H1 (cell line): ENCODE results near the gene DHRS13. TPM values are rescaled to one million over a fixed set of nuclear protein-coding genes. Genes with fewer than 3 reads are reported as not detected.

Experiments used
- CTCF ChIA-PET: fragments of 300-600 bp; sonication (Branson Sonifier 250); formaldehyde crosslinking; loops from one replicate; lab custom pipeline; 2021; ENCODE audit not compliant: partially characterized antibody; lab: Charles Lee
- POLR2A ChIA-PET: fragments of 300-600 bp; sonication (Branson Sonifier 250); formaldehyde crosslinking; loops from one replicate; lab custom pipeline; 2021; ENCODE audit warnings: inconsistent platforms; ENCODE audit not compliant: partially characterized antibody; lab: Charles Lee
- DNase-seq, 2 experiments: peaks; one replicate each; pipeline versions ENCODE4 v3.0.0 to v3.0.0-alpha.2; 2010 to 2022; ENCODE audit warnings: low spot score in 2 of 2, low read depth in 1 of 2, mixed read lengths in 1 of 2
- FAIRE-seq: peaks from 2 replicates; lab custom pipeline; 2011; peaks lifted over from hg19 to GRCh38; lab: Jason Lieb, UNC
- H2AFZ ChIP-seq: 2 replicates; pipeline ENCODE4 v1.8.1; 2012; ENCODE audit warnings: low read length, inconsistent platforms
- H2AK5ac ChIP-seq: 2 replicates; pipeline ENCODE4 v1.6.1; 2013; ENCODE audit warnings: low read depth, low read length
- H2BK120ac ChIP-seq: replicated peaks from 2 replicates; pipeline ENCODE3; 2013; ENCODE audit warnings: low read depth, low read length, inconsistent platforms
- H2BK12ac ChIP-seq: 2 replicates; pipeline ENCODE4 v1.6.1; 2013; ENCODE audit warnings: low read depth, low read length
- H2BK15ac ChIP-seq: 2 replicates; pipeline ENCODE4 v1.6.1; 2013; ENCODE audit warnings: low read length
- H2BK20ac ChIP-seq: 2 replicates; pipeline ENCODE4 v1.6.1; 2013; ENCODE audit warnings: low read length
- H2BK5ac ChIP-seq: 2 replicates; pipeline ENCODE4 v1.6.1; 2013; ENCODE audit warnings: low read depth, low read length
- H3K14ac ChIP-seq: 2 replicates; pipeline ENCODE4 v1.6.1; 2013; ENCODE audit warnings: inconsistent platforms; ENCODE audit not compliant: insufficient read length
- H3K18ac ChIP-seq: 2 replicates; pipeline ENCODE4 v1.6.1; 2013; ENCODE audit warnings: low read length; ENCODE audit errors: extremely low read depth
- H3K23ac ChIP-seq: 2 replicates; pipeline ENCODE4 v1.6.1; 2013; ENCODE audit warnings: inconsistent platforms; ENCODE audit not compliant: insufficient read length
- H3K23me2 ChIP-seq: 2 replicates; pipeline ENCODE4 v1.6.1; 2013; ENCODE audit warnings: low read depth, low read length
- H3K27ac ChIP-seq: 2 replicates; pipeline ENCODE4 v1.6.1; 2011; ENCODE audit warnings: low read depth, low read length, inconsistent platforms
- H3K27me3 ChIP-seq, 4 experiments: replicated peaks in 1 of 4; 1 replicate in 1 of 4; 2 replicates in 3 of 4; pipeline versions ENCODE4 v1.6.1 to v1.8.1; 2011 to 2013; ENCODE audit warnings: low read length in 3 of 4, mild to moderate bottlenecking in 3 of 4, inconsistent platforms in 2 of 4, mixed read lengths in 2 of 4, moderate library complexity in 1 of 4; ENCODE audit not compliant: control insufficient read depth in 3 of 4, insufficient read depth in 3 of 4; ENCODE audit errors: extremely low read depth in 1 of 4
- H3K36me3 ChIP-seq, 4 experiments: 2 replicates each; pipeline versions ENCODE4 v1.6.1 to v1.8.1; 2011 to 2013; ENCODE audit warnings: mild to moderate bottlenecking in 4 of 4, low read length in 3 of 4, moderate library complexity in 2 of 4, control low read depth in 1 of 4, inconsistent platforms in 1 of 4; ENCODE audit not compliant: insufficient read depth in 4 of 4, control insufficient read depth in 2 of 4
- H3K4ac ChIP-seq: replicated peaks from 2 replicates; pipeline ENCODE3; 2013; ENCODE audit warnings: low read length, low read depth, mixed read lengths, inconsistent platforms; ENCODE audit not compliant: insufficient read length
- H3K4me1 ChIP-seq, 4 experiments: replicated peaks in 1 of 4; 1 replicate in 1 of 4; 2 replicates in 3 of 4; pipeline versions ENCODE4 v1.6.1 to v1.8.1; 2011 to 2013; ENCODE audit warnings: low read length in 3 of 4, inconsistent platforms in 2 of 4, mixed read lengths in 1 of 4; ENCODE audit not compliant: insufficient read depth in 4 of 4, control insufficient read depth in 3 of 4
- H3K4me2 ChIP-seq, 2 experiments: 2 replicates each; pipeline versions ENCODE4 v1.6.1 to v1.8.1; 2011 to 2013; ENCODE audit warnings: low read depth in 2 of 2, low read length in 2 of 2, control low read depth in 1 of 2, inconsistent platforms in 1 of 2, mild to moderate bottlenecking in 1 of 2; ENCODE audit not compliant: insufficient read depth in 1 of 2
- H3K4me3 ChIP-seq, 4 experiments: fragments of 200-600, 300-600 bp in 1 of 4; sonication (generic), shearing (Covaris generic), sonication (Bioruptor Twin) in 1 of 4; 2 replicates each; pipeline versions ENCODE4 v1.5.1 to v1.8.1; 2011 to 2016; ENCODE audit warnings: low read length in 4 of 4, low read depth in 3 of 4, control low read depth in 2 of 4, inconsistent platforms in 2 of 4, mild to moderate bottlenecking in 2 of 4, mixed read lengths in 1 of 4, moderate library complexity in 1 of 4; ENCODE audit not compliant: insufficient read depth in 2 of 4; ENCODE audit errors: extremely low read depth in 1 of 4
- H3K56ac ChIP-seq: replicated peaks from 2 replicates; pipeline ENCODE3; 2013; ENCODE audit warnings: low read depth, mild to moderate bottlenecking, mixed read lengths, low read length, inconsistent platforms; ENCODE audit not compliant: insufficient read length
- H3K79me1 ChIP-seq: 2 replicates; pipeline ENCODE4 v1.6.1; 2013; ENCODE audit warnings: low read depth, low read length, control low read depth
- H3K79me2 ChIP-seq, 2 experiments: 2 replicates each; pipeline versions ENCODE4 v1.6.1 to v1.8.1; 2012 to 2013; ENCODE audit warnings: low read length in 2 of 2, mild to moderate bottlenecking in 2 of 2, inconsistent platforms in 1 of 2; ENCODE audit not compliant: insufficient read depth in 2 of 2, control insufficient read depth in 1 of 2
- H3K9ac ChIP-seq, 4 experiments: replicated peaks in 1 of 4; 1 replicate in 1 of 4; 2 replicates in 3 of 4; pipeline versions ENCODE4 v1.6.1 to v1.8.1; 2011 to 2013; ENCODE audit warnings: low read depth in 3 of 4, low read length in 3 of 4, control low read depth in 2 of 4, mild to moderate bottlenecking in 2 of 4, moderate library complexity in 2 of 4, inconsistent platforms in 1 of 4; ENCODE audit errors: extremely low read depth in 1 of 4
- H3K9me3 ChIP-seq, 2 experiments: 2 replicates each; pipeline versions ENCODE4 v1.6.1 to v1.8.1; 2012 to 2013; ENCODE audit warnings: mild to moderate bottlenecking in 2 of 2, moderate library complexity in 2 of 2, control low read depth in 1 of 2, inconsistent platforms in 1 of 2, low read depth in 1 of 2, low read length in 1 of 2, mixed read lengths in 1 of 2; ENCODE audit not compliant: insufficient read depth in 2 of 2
- H4K20me1 ChIP-seq, 2 experiments: replicated peaks in 1 of 2; 2 replicates each; pipeline versions ENCODE3 to v1.8.1; 2011 to 2013; ENCODE audit warnings: inconsistent platforms in 2 of 2, low read length in 2 of 2, mild to moderate bottlenecking in 1 of 2; ENCODE audit not compliant: insufficient read depth in 2 of 2, control insufficient read depth in 1 of 2
- H4K5ac ChIP-seq: 2 replicates; pipeline ENCODE4 v1.6.1; 2013; ENCODE audit warnings: low read length, low read depth, mixed read lengths, inconsistent platforms; ENCODE audit not compliant: insufficient read length
- H4K8ac ChIP-seq: 2 replicates; pipeline ENCODE4 v1.8.0; 2013; ENCODE audit warnings: mild to moderate bottlenecking, moderate library complexity, low read length, inconsistent platforms; ENCODE audit not compliant: insufficient read depth; ENCODE audit errors: extremely low read depth
- H4K91ac ChIP-seq: replicated peaks from 2 replicates; pipeline ENCODE3; 2013; ENCODE audit warnings: low read length, mixed read lengths, inconsistent platforms; ENCODE audit not compliant: insufficient read length
- CHD1 ChIP-seq: IDR thresholded peaks from 2 replicates; pipeline ENCODE4 v1.6.1; 2012; ENCODE audit warnings: low read depth, low read length, improper control_type of control experiment
- CHD2 ChIP-seq: IDR thresholded peaks from 2 replicates; pipeline ENCODE4 v1.6.1; 2012; ENCODE audit warnings: low read length, improper control_type of control experiment
- GABPA ChIP-seq: IDR thresholded peaks from 2 replicates; pipeline ENCODE4 v1.6.1; 2011; ENCODE audit warnings: mild to moderate bottlenecking, low read length, moderate library complexity, borderline replicate concordance; ENCODE audit not compliant: insufficient read depth
- HDAC2 ChIP-seq, 2 experiments: fragments of 300-600 bp in 1 of 2; sonication (generic) in 1 of 2; IDR thresholded peaks; 2 replicates each; pipeline ENCODE4 v1.6.1; 2011 to 2012; ENCODE audit warnings: low read depth in 2 of 2, low read length in 2 of 2, mild to moderate bottlenecking in 2 of 2, moderate library complexity in 2 of 2, borderline replicate concordance in 1 of 2, inconsistent platforms in 1 of 2
- JUND ChIP-seq: IDR thresholded peaks from 2 replicates; pipeline ENCODE4 v1.6.1; 2011; ENCODE audit warnings: mild to moderate bottlenecking, improper control_type of control experiment, low read length
- NRF1 ChIP-seq: IDR thresholded peaks from 2 replicates; pipeline ENCODE4 v1.6.1; 2011; ENCODE audit warnings: mild to moderate bottlenecking, low read depth, low read length, improper control_type of control experiment
- POU5F1 ChIP-seq: IDR thresholded peaks from 2 replicates; pipeline ENCODE4 v1.6.1; 2011; ENCODE audit warnings: low read depth, mild to moderate bottlenecking, low read length, moderate library complexity
- SAP30 ChIP-seq: fragments of 300-600 bp; sonication (generic); IDR thresholded peaks from 2 replicates; pipeline ENCODE4 v1.7.1; 2012; ENCODE audit warnings: low read length, moderate library complexity, mild to moderate bottlenecking, inconsistent platforms; ENCODE audit not compliant: insufficient read depth, insufficient replicate concordance
- WGBS, 2 experiments: shearing (Covaris generic) in 1 of 2; methylation state at CpG; one replicate each; pipeline versions ENCODE4 v1.1.6 to v1.1.7; 2013 to 2015; ENCODE audit warnings: low lambda C conversion rate in 2 of 2, mixed read lengths in 2 of 2, inconsistent platforms in 1 of 2, low coverage in 1 of 2, missing lambda C conversion rate in 1 of 2; ENCODE audit not compliant: insufficient replicate concordance in 2 of 2, insufficient coverage in 1 of 2, insufficient read length in 1 of 2; ENCODE audit errors: extremely low coverage in 1 of 2, missing lambda C conversion rate in 1 of 2; 5-methylcytosine and 5-hydroxymethylcytosine counted together
- polyA plus RNA-seq, 7 experiments: library from polyadenylated mRNA; depleted of rRNA in 3 of 7; stranded (reverse) in 5 of 7; unstranded in 2 of 7; fragments of >200 nt in 5 of 7; fragments of 200-250 nt in 2 of 7; gene quantifications; 1 replicate in 5 of 7; 2 replicates in 1 of 7; 4 replicates in 1 of 7; pipeline versions ENCODE4 v1.2.1 to v1.2.3, GENCODE V29; 2011 to 2013; ENCODE audit warnings: missing spikeins in 2 of 7, mixed read lengths in 2 of 7
- total RNA-seq: library from RNA; stranded (reverse); fragmentation: NEBNext Ultra II Directional; extraction: Animal tissue kit (Norgen Biotek cat#: 25700); gene quantifications from 2 replicates; pipeline ENCODE4 v1.2.1, GENCODE V29; 2021
- TF ChIP-seq, protein P1 (sequence below): IDR thresholded peaks from 2 replicates; pipeline ENCODE4 v1.6.1; 2011; ENCODE audit warnings: low read length, improper control_type of control experiment

Gene DHRS13
- total and polyA plus RNA-seq, 2 of the 8 experiments (the other 6 are each of a cell fraction or from before 2014, with no cell fraction given): 23.7 to 30.0 TPM

DNA sequence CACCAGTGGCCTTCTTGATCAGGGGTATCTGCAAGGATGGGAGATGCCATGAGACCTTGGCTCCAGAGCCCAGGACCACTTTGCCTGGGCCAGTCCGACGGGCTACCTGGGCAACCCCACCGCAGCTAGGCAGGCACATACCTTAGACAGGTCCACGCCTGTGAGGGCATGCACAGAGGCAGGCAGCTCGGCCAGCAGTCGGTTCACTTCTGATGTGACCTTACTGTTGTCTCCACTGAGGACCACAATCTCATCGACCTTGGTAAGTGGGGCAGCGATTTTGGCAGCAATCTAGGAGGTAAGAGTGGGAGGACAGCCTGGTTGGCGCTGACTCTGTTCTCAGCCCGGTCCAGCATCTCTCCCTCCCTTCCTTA, 22.3 kb downstream of the DHRS13 start:
- no peaks in the 10 kb centered on the region for H3K9me3 ChIP-seq
- no peak overlapping the region for H3K27ac ChIP-seq
- TF ChIP-seq POU5F1 (no peak), GABPA (no peak), CHD1 (no peak), NRF1 (no peak), SAP30 (no peak), JUND (no peak), CHD2 (no peak), HDAC2 (IDR thresholded peaks at IDR 0.05; ENCODE audit: borderline replicate concordance in 1 of 2, low read depth in 2 of 2, low read length in 2 of 2) (no peak)
- TF ChIP-seq, protein P1, sequence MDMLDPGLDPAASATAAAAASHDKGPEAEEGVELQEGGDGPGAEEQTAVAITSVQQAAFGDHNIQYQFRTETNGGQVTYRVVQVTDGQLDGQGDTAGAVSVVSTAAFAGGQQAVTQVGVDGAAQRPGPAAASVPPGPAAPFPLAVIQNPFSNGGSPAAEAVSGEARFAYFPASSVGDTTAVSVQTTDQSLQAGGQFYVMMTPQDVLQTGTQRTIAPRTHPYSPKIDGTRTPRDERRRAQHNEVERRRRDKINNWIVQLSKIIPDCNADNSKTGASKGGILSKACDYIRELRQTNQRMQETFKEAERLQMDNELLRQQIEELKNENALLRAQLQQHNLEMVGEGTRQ: no peak
- no peak overlapping the region for H4K91ac ChIP-seq
- no peak overlapping the region for H2BK20ac ChIP-seq
- no peaks in the 10 kb centered on the region; a peak in 1 of 7 replicates for H3K27me3 ChIP-seq
- no peak overlapping the region for H3K9ac ChIP-seq
- DNase-seq (no peak), FAIRE-seq (no peak)
- H3K4ac ChIP-seq: no peak overlapping the region
- WGBS, 2 experiments: 96% methylated on average over 10 of the region's 10 CpGs; no CpG with 5 or more reads in 1 of the 2 experiments
- no peaks in the 10 kb centered on the region for H3K23me2 ChIP-seq
- H3K14ac ChIP-seq: no peak overlapping the region
- H3K4me3 ChIP-seq: no peak overlapping the region
- POLR2A ChIA-PET: interaction anchor here (0.6 to 1.9 kb wide), 2 partner anchors 10 to 164 kb away, joined by 4 to 6 read pairs; no protein-coding TSS in a partner anchor
- no peak overlapping the region for H2BK15ac ChIP-seq
- no peak overlapping the region for H3K56ac ChIP-seq
- no peak overlapping the region for H2AK5ac ChIP-seq
- H3K4me1 ChIP-seq: no peaks in the 10 kb centered on the region; a peak in 3 of 7 replicates
- H3K23ac ChIP-seq: no peak overlapping the region
- H4K8ac ChIP-seq: no peak overlapping the region; the same call in 1 of the 2 replicates
- no peak overlapping the region for H3K4me2 ChIP-seq
- no peak overlapping the region for H2BK120ac ChIP-seq
- no peak overlapping the region for H2AFZ ChIP-seq
- CTCF ChIA-PET: interaction anchor here (0.6 to 5.7 kb wide), 14 partner anchors 10 to 153 kb away, joined by 3 to 73 read pairs (median 8); partner anchors contain the start of genes FLOT2 and TLCD1
- H3K79me1 ChIP-seq: no peaks in the 10 kb centered on the region; the same call in 1 of the 2 replicates
- H4K20me1 ChIP-seq: peaks cover 0 to 4% of the 10 kb centered on the region in 2 experiments
- no peak overlapping the region for H3K18ac ChIP-seq
- peaks cover 9 to 34% (median 24%) of the 10 kb centered on the region in 4 experiments; a peak in 6 of 8 replicates for H3K36me3 ChIP-seq
- no peak overlapping the region for H2BK5ac ChIP-seq
- H4K5ac ChIP-seq: no peak overlapping the region
- no peaks in the 10 kb centered on the region for H3K79me2 ChIP-seq
- H2BK12ac ChIP-seq: no peak overlapping the region
